ENCODE results near the gene TRPM4.

Gene TRPM4

GRCh38 chr19:49157445-49158224 lies at the start of gene TRPM4:
TRPM4 (plus strand) TSS chr19:49157792; CDS start chr19:49157867, 75 bp downstream.
- Histone ChIP-seq H3K27ac (ENCODE audit: low read depth in 2 of 2, low read length in 2 of 2) (peak within 1 kb of the TSS; percentile 98 to 99), H3K36me3 (ENCODE audit: control insufficient read depth in 2 of 2, insufficient read depth in 2 of 2, low read length in 2 of 2) (peaks cover 0 to 3% of the 10 kb centered on the region in 2 donors), H3K27me3 (ENCODE audit: control insufficient read depth in 2 of 2, insufficient read depth in 2 of 2, low read length in 2 of 2) (peaks cover 0 to 3% of the 10 kb centered on the region in 2 donors), H3K9me3 (ENCODE audit: control insufficient read depth in 2 of 2, low read length in 2 of 2) (no peaks in the 10 kb centered on the region), H3K4me1 (ENCODE audit: control insufficient read depth in 2 of 2, insufficient read depth in 2 of 2, low read length in 2 of 2) (peaks cover 14 to 31% of the 10 kb centered on the region in 2 donors), H3K4me3 (ENCODE audit: low read length in 2 of 2) (peak within 1 kb of the TSS; percentile 86 to 90), H3K9ac (ENCODE audit: low read depth in 1 of 2, low read length in 2 of 2) (peak within 1 kb of the TSS; percentile 92 to 94)

- Histone ChIP-seq H3K9me3 (ENCODE audit: control insufficient read depth in 2 of 2, low read length in 2 of 2) (no peaks in the 10 kb centered on the region), H3K4me1 (ENCODE audit: control insufficient read depth in 2 of 2, insufficient read depth in 2 of 2, low read length in 2 of 2) (peaks cover 5% of the 10 kb centered on the region in 2 donors), H3K27ac (ENCODE audit: low read depth in 2 of 2, low read length in 2 of 2) (no peak overlapping the region), H3K4me3 (ENCODE audit: low read length in 2 of 2) (no peak overlapping the region), H3K36me3 (ENCODE audit: control insufficient read depth in 2 of 2, insufficient read depth in 2 of 2, low read length in 2 of 2) (peaks cover 36 to 37% of the 10 kb centered on the region in 2 donors), H3K9ac (ENCODE audit: low read depth in 1 of 2, low read length in 2 of 2) (no peak overlapping the region), H3K27me3 (ENCODE audit: control insufficient read depth in 2 of 2, insufficient read depth in 2 of 2, low read length in 2 of 2) (no peaks in the 10 kb centered on the region)
Observed at GRCh38 chr19:49109051-49109450, 48.5 kb upstream of the TRPM4 start.

- no peak overlapping the region for H3K27ac ChIP-seq (ENCODE audit: low read depth in 2 of 2, low read length in 2 of 2)
- H3K4me3 ChIP-seq (ENCODE audit: low read length in 2 of 2): no peak overlapping the region
- H3K36me3 ChIP-seq (ENCODE audit: control insufficient read depth in 2 of 2, insufficient read depth in 2 of 2, low read length in 2 of 2): peaks cover 33 to 34% of the 10 kb centered on the region in 2 donors
- peaks cover 5 to 6% of the 10 kb centered on the region in 2 donors for H3K4me1 ChIP-seq (ENCODE audit: control insufficient read depth in 2 of 2, insufficient read depth in 2 of 2, low read length in 2 of 2)
- no peaks in the 10 kb centered on the region for H3K9me3 ChIP-seq (ENCODE audit: control insufficient read depth in 2 of 2, low read length in 2 of 2)
- H3K9ac ChIP-seq (ENCODE audit: low read depth in 1 of 2, low read length in 2 of 2): no peak overlapping the region
- no peaks in the 10 kb centered on the region for H3K27me3 ChIP-seq (ENCODE audit: control insufficient read depth in 2 of 2, insufficient read depth in 2 of 2, low read length in 2 of 2)
Observed at GRCh38 chr19:49109569-49110233, 47.9 kb upstream of the TRPM4 start.

- no peaks in the 10 kb centered on the region for H3K9me3 ChIP-seq (ENCODE audit: control insufficient read depth in 2 of 2, low read length in 2 of 2)
- H3K4me3 ChIP-seq (ENCODE audit: low read length in 2 of 2): no peak overlapping the region
- peaks cover 26 to 28% of the 10 kb centered on the region in 2 donors for H3K36me3 ChIP-seq (ENCODE audit: control insufficient read depth in 2 of 2, insufficient read depth in 2 of 2, low read length in 2 of 2)
- H3K27ac ChIP-seq (ENCODE audit: low read depth in 2 of 2, low read length in 2 of 2): no peak overlapping the region
- no peak overlapping the region for H3K9ac ChIP-seq (ENCODE audit: low read depth in 1 of 2, low read length in 2 of 2)
- H3K27me3 ChIP-seq (ENCODE audit: control insufficient read depth in 2 of 2, insufficient read depth in 2 of 2, low read length in 2 of 2): no peaks in the 10 kb centered on the region
- H3K4me1 ChIP-seq (ENCODE audit: control insufficient read depth in 2 of 2, insufficient read depth in 2 of 2, low read length in 2 of 2): peaks cover 5 to 9% of the 10 kb centered on the region in 2 donors
Observed at GRCh38 chr19:49110567-49110966, 47.0 kb upstream of the TRPM4 start.

- Histone ChIP-seq H3K4me1 (ENCODE audit: control insufficient read depth in 2 of 2, insufficient read depth in 2 of 2, low read length in 2 of 2) (peaks cover 5 to 9% of the 10 kb centered on the region in 2 donors), H3K36me3 (ENCODE audit: control insufficient read depth in 2 of 2, insufficient read depth in 2 of 2, low read length in 2 of 2) (peaks cover 21 to 24% of the 10 kb centered on the region in 2 donors), H3K4me3 (ENCODE audit: low read length in 2 of 2) (no peak overlapping the region), H3K9ac (ENCODE audit: low read depth in 1 of 2, low read length in 2 of 2) (no peak overlapping the region), H3K27me3 (ENCODE audit: control insufficient read depth in 2 of 2, insufficient read depth in 2 of 2, low read length in 2 of 2) (no peaks in the 10 kb centered on the region), H3K27ac (ENCODE audit: low read depth in 2 of 2, low read length in 2 of 2) (no peak overlapping the region), H3K9me3 (ENCODE audit: control insufficient read depth in 2 of 2, low read length in 2 of 2) (no peaks in the 10 kb centered on the region)
Observed at GRCh38 chr19:49111218-49111998, 46.2 kb upstream of the TRPM4 start.

GRCh38 chr19:49113762-49114629 lies 43.6 kb upstream of the TRPM4 start, which contains the start of gene LIN7B:
LIN7B (plus strand) TSS chr19:49114370; CDS start chr19:49114405, 35 bp downstream.
- Histone ChIP-seq H3K36me3 (ENCODE audit: control insufficient read depth in 2 of 2, insufficient read depth in 2 of 2, low read length in 2 of 2) (peaks cover 1 to 2% of the 10 kb centered on the region in 2 donors), H3K9me3 (ENCODE audit: control insufficient read depth in 2 of 2, low read length in 2 of 2) (no peaks in the 10 kb centered on the region), H3K4me3 (ENCODE audit: low read length in 2 of 2) (peak within 1 kb of the TSS; percentile 75 to 76), H3K27me3 (ENCODE audit: control insufficient read depth in 2 of 2, insufficient read depth in 2 of 2, low read length in 2 of 2) (no peaks in the 10 kb centered on the region), H3K27ac (ENCODE audit: low read depth in 2 of 2, low read length in 2 of 2) (peak within 1 kb of the TSS; percentile 42 to 58), H3K9ac (ENCODE audit: low read depth in 1 of 2, low read length in 2 of 2) (peak within 1 kb of the TSS; percentile 56 to 73), H3K4me1 (ENCODE audit: control insufficient read depth in 2 of 2, insufficient read depth in 2 of 2, low read length in 2 of 2) (peaks cover 19 to 21% of the 10 kb centered on the region in 2 donors)

- Histone ChIP-seq H3K4me3 (ENCODE audit: low read length in 2 of 2) (peak overlapping the region; percentile 74 to 75), H3K27me3 (ENCODE audit: control insufficient read depth in 2 of 2, insufficient read depth in 2 of 2, low read length in 2 of 2) (no peaks in the 10 kb centered on the region), H3K9ac (ENCODE audit: low read depth in 1 of 2, low read length in 2 of 2) (peak overlapping the region; percentile 56 to 73), H3K27ac (ENCODE audit: low read depth in 2 of 2, low read length in 2 of 2) (peak overlapping the region; percentile 28 to 58), H3K36me3 (ENCODE audit: control insufficient read depth in 2 of 2, insufficient read depth in 2 of 2, low read length in 2 of 2) (no peaks in the 10 kb centered on the region), H3K4me1 (ENCODE audit: control insufficient read depth in 2 of 2, insufficient read depth in 2 of 2, low read length in 2 of 2) (peaks cover 20 to 23% of the 10 kb centered on the region in 2 donors), H3K9me3 (ENCODE audit: control insufficient read depth in 2 of 2, low read length in 2 of 2) (no peaks in the 10 kb centered on the region)
Observed at GRCh38 chr19:49114630-49115363, 42.8 kb upstream of the TRPM4 start.

GRCh38 chr19:49116544-49116943 lies 41.0 kb upstream of the TRPM4 start:
- Histone ChIP-seq H3K9me3 (ENCODE audit: control insufficient read depth in 2 of 2, low read length in 2 of 2) (no peaks in the 10 kb centered on the region), H3K36me3 (ENCODE audit: control insufficient read depth in 2 of 2, insufficient read depth in 2 of 2, low read length in 2 of 2) (no peaks in the 10 kb centered on the region), H3K27me3 (ENCODE audit: control insufficient read depth in 2 of 2, insufficient read depth in 2 of 2, low read length in 2 of 2) (peaks cover 2 to 5% of the 10 kb centered on the region in 2 donors), H3K27ac (ENCODE audit: low read depth in 2 of 2, low read length in 2 of 2) (no peak overlapping the region), H3K4me3 (ENCODE audit: low read length in 2 of 2) (no peak overlapping the region), H3K4me1 (ENCODE audit: control insufficient read depth in 2 of 2, insufficient read depth in 2 of 2, low read length in 2 of 2) (peaks cover 28 to 29% of the 10 kb centered on the region in 2 donors), H3K9ac (ENCODE audit: low read depth in 1 of 2, low read length in 2 of 2) (no peak overlapping the region)

All from mucosa of rectum (tissue), 2 donors.